BLaER1 (cell line): Measurements from ENCODE around the gene GTF2IRD1.
A peak's percentile ranks its signal among the peaks of the same experiment; 100 is the strongest.

Source experiments
- H3K27ac ChIP-seq: shearing (Covaris generic); formaldehyde crosslinking; 2 replicates; pipeline ENCODE4 v1.8.1; 2022
- H3K27me3 ChIP-seq: shearing (Covaris generic); formaldehyde crosslinking; 2 replicates; pipeline ENCODE4 v1.8.1; 2022
- H3K36me3 ChIP-seq: shearing (Covaris generic); formaldehyde crosslinking; 2 replicates; pipeline ENCODE4 v1.8.1; 2022
- H3K4me1 ChIP-seq: shearing (Covaris generic); formaldehyde crosslinking; 2 replicates; pipeline ENCODE4 v1.8.1; 2022
- H3K4me2 ChIP-seq: shearing (Covaris generic); formaldehyde crosslinking; 2 replicates; pipeline ENCODE4 v1.8.1; 2022
- H3K4me3 ChIP-seq: shearing (Covaris generic); formaldehyde crosslinking; 2 replicates; pipeline ENCODE4 v1.8.1; 2022
- H3K9ac ChIP-seq: shearing (Covaris generic); formaldehyde crosslinking; 2 replicates; pipeline ENCODE4 v1.8.1; 2022
- H3K9me3 ChIP-seq: shearing (Covaris generic); formaldehyde crosslinking; 2 replicates; pipeline ENCODE4 v1.8.1; 2022
- H4K20me1 ChIP-seq: shearing (Covaris generic); formaldehyde crosslinking; 2 replicates; pipeline ENCODE4 v1.8.1; 2022
- Cebpa-rat ChIP-seq: shearing (Covaris generic); IDR thresholded peaks from 2 replicates; pipeline ENCODE4 v1.8.1; 2022

The GTF2IRD1 gene

DNA sequence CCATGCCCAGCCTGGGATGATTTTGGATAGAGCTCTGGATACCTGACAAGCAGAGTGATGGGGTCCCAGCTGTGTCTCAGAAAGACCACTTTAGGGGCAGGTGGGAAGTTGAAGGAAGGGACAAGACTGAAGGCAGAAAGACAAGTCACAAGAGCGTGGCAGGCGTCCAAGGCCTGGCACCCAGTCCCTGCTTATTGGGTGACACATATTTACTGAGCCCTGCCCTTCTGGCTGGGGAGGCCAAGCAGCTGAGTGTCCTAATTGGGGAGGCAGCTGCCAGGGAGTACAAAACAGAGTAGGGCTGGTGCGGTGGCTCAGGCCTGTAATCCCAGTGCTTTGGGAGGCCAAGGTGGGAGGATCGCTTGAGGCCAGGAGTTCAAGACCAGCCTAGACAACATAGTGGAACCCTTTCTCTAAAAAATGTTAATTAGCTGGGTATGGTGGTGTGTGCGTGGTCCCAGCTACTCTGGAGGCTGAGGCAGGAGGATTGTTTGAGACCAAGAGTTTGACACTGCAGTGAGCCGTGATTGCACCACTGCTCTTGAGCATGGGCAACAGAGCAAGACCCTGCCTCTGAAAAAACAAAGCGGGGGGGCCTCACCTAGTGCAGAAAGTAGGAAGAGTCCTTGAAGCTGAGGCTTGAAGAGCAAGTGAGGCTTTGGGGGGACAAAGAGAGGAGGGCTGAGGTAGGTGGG, 150.8 kb downstream of the GTF2IRD1 start:
- H3K9me3 ChIP-seq: no peaks in the 10 kb centered on the region
- TF ChIP-seq Cebpa-rat: no peak
- no peaks in the 10 kb centered on the region for H4K20me1 ChIP-seq
- H3K27me3 ChIP-seq: no peaks in the 10 kb centered on the region
- H3K4me3 ChIP-seq: no peak overlapping the region
- no peak overlapping the region for H3K9ac ChIP-seq
- H3K4me2 ChIP-seq: no peak overlapping the region
- no peak overlapping the region for H3K27ac ChIP-seq
- H3K4me1 ChIP-seq: peaks cover 34% of the 10 kb centered on the region
- peaks cover 40% of the 10 kb centered on the region for H3K36me3 ChIP-seq

DNA sequence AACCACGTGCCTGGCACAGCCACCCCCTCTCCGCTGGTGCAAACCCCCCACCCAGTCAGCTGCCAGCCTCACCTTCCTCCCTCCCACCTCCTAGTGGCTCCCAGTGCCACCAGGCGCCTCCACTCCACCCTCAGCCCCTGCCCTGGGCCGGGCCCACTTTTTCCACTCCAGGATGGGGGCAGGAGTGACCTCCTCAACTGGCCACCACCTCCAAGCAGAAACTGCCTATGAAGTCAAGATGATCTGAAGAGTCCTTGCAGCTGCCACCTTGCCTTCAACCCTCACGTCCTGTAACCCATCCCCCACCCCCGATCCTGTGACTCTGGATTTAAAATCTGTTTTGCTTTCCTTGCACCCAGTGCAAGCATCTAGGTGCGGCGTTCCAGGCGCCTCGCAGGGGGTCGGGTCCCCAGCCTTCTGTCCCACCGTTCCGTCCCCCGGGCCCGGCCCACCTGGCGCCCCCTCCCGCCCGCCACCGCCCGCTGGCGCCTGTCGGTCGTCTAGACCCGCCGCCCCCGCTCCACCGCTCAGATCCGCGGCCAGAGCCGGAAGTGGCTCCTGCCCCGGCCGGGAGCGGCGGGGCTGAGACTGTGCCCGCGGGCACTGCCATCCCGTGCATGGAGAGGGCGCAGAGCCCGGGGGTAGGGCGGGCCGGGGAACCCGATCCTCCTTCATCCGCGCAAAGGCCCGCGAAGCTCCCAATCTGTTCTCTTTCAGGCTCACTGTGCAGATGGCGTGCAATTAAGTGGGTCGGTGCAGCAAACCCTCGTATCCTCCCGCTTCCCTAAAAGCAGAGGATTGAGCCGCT, 152.6 kb downstream of the GTF2IRD1 start:
- peak overlapping the region; percentile 79 for H3K4me2 ChIP-seq
- no peaks in the 10 kb centered on the region for H3K9me3 ChIP-seq
- peak overlapping the region; percentile 19; the same call in 1 of the 2 replicates for H3K27ac ChIP-seq
- peaks cover 33% of the 10 kb centered on the region for H3K4me1 ChIP-seq
- H4K20me1 ChIP-seq: no peaks in the 10 kb centered on the region
- H3K9ac ChIP-seq: peak overlapping the region; percentile 55; the same call in 1 of the 2 replicates
- peak overlapping the region; percentile 60 for H3K4me3 ChIP-seq
- no peak for TF ChIP-seq Cebpa-rat
- peaks cover 21% of the 10 kb centered on the region for H3K36me3 ChIP-seq
- H3K27me3 ChIP-seq: no peaks in the 10 kb centered on the region

DNA sequence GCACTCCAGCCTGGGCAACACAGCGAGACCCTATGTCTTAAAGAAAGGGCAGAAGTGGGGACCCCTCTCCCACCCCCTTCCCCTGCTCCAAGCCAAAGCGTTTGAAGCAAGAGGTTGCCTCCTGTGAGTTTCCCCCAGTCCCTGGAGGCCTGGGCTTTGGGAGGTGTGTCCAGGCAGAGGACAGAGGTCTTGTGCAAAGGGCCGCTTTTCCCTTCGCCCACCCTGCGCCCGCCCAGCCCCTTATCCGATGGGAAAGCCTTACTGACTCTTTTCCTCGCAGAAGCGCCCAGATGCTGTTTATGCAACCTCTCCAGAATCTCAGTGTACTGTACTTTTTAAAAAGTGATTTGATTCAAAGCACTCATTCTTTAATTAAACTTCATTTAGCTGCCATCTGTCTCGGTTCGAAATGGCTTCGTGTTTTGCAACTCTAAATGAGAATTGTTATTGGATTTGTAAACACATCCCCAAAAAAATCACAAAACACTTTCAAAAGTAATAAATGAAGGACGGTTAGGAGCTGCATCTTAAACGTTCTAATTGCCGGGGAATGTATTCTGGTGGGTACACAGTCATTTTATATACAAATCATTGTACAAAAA, 153.3 kb downstream of the GTF2IRD1 start:
- peaks cover 14% of the 10 kb centered on the region for H3K36me3 ChIP-seq
- no peaks in the 10 kb centered on the region for H3K9me3 ChIP-seq
- H3K4me3 ChIP-seq: peak overlapping the region; percentile 60
- no peak for TF ChIP-seq Cebpa-rat
- no peaks in the 10 kb centered on the region for H4K20me1 ChIP-seq
- H3K4me1 ChIP-seq: peaks cover 28% of the 10 kb centered on the region
- peak overlapping the region; percentile 19; the same call in 1 of the 2 replicates for H3K27ac ChIP-seq
- no peaks in the 10 kb centered on the region for H3K27me3 ChIP-seq
- peak overlapping the region; percentile 79 for H3K4me2 ChIP-seq
- H3K9ac ChIP-seq: peak overlapping the region; percentile 55; the same call in 1 of the 2 replicates

DNA sequence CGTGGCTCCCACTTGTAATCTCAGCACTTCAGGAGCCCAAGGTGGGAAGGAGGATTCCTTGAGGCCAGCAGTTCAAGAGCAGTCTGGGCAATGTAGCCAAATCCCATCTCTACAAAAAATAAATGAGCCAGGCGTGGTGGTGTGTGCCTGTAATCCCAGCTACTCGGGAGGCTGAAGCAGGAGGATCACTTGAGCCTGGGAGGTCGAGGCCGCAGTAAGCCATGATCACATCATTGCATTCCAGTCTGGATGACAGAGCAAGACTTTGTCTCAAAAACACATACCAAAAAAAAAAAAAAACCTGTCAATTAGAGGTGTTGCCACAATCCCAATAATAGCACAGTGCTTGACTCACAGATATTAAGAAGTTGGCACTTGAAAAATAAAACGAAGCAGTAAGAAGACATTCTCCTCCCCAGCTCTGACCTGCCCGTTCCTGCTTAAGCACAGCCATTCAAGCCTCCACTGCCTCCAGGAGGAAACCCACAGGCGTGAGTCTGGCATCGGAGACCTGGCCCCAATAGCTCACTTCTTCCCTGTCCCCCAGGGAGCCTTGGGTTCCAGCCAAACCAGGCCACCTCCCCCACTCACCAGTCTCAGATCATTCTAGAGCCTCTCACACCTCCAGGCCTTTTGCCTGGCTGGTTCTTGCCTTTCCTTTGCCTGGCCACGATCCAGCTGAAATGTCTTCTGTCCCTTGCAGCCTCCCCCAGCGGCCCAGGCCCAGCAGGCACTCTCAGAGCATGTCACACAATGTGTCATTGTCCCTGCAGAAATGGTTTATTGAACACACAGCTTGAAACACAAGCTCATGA, 158.5 kb downstream of the GTF2IRD1 start:
- Histone ChIP-seq H3K4me2 (peak overlapping the region; percentile 59), H4K20me1 (no peaks in the 10 kb centered on the region), H3K27me3 (no peaks in the 10 kb centered on the region), H3K36me3 (no peaks in the 10 kb centered on the region), H3K9ac (no peak overlapping the region), H3K4me3 (no peak overlapping the region), H3K27ac (peak overlapping the region; percentile 20; the same call in 1 of the 2 replicates), H3K9me3 (no peaks in the 10 kb centered on the region), H3K4me1 (peaks cover 30% of the 10 kb centered on the region)
- no peak for TF ChIP-seq Cebpa-rat

DNA sequence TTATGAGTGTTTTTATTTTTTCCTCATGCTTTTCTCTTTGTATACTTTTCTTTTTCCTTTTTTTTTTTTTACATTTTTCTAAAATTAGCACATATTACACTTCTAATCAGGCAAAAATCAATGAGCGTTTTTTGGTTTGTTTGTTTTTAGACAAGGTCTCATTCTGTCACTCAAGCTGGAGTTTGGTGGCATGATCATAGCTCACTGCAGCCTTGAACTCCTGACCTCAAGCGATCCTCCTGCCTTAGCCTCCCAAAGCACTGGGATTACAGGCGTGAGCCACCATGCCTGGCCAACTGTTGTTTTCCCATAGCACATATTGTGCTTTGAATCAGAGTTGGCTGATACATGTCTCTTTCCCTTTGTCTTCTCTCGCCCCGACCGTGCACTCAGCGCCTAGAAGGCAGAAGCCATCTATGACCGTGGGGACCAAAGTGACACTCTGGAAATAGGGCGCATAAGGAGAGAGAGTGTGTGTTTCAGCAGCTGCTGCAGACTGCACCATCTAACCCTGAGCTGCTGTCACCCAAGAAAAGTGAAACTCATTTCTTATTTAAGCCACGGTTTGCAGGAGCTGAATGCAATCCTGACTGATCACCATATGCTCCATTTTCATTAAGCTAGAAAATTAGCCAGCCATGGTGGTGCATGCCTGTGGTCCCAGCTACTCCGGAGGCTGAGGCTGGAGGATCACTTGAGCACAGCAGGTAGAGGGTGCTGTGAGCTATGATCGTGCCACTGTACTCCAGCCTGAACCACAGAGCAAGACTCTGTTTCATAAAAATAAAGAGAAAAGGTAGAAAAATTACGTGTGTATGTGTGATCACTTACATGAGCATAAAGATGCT, 162.5 kb downstream of the GTF2IRD1 start:
- H3K9me3 ChIP-seq: no peaks in the 10 kb centered on the region
- H3K4me1 ChIP-seq: peaks cover 55% of the 10 kb centered on the region
- H3K27ac ChIP-seq: peak overlapping the region; percentile 89
- no peaks in the 10 kb centered on the region for H4K20me1 ChIP-seq
- peak overlapping the region; percentile 91 for H3K4me2 ChIP-seq
- H3K4me3 ChIP-seq: no peak overlapping the region
- H3K27me3 ChIP-seq: no peaks in the 10 kb centered on the region
- no peak for TF ChIP-seq Cebpa-rat
- H3K36me3 ChIP-seq: no peaks in the 10 kb centered on the region
- H3K9ac ChIP-seq: no peak overlapping the region; the same call in 1 of the 2 replicates

DNA sequence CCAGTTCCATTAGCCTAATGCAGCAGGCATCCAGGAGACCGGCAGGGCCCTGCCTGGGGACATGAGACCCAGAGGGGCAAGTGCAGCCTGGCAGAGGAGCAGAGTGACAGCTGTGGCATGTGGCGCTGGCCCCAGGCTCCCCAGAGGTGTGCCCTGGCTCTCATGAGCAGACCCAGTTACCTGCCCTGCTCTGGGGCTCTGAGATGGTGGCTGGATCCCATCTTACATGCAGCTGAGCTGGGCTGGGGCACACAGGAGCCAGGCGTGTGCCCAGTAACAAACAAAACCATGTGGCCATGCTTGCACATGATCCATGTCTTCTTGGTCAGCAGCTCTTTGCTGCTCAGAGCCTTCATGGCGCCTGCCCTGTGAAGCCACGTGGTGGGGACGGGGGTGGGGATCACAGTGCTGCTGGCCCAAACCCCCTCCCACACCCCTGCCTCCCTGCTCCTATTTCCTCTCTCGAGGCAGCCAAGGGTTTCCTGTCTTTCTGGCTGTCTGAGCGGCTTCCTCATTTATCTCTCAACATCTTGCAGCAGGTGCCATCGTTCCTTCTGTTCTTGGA, 163.6 kb downstream of the GTF2IRD1 start:
- H3K27ac ChIP-seq: peak overlapping the region; percentile 89
- TF ChIP-seq Cebpa-rat: no peak
- peak overlapping the region; percentile 38 for H3K4me3 ChIP-seq
- no peaks in the 10 kb centered on the region for H4K20me1 ChIP-seq
- H3K4me1 ChIP-seq: peaks cover 51% of the 10 kb centered on the region
- no peaks in the 10 kb centered on the region for H3K27me3 ChIP-seq
- no peaks in the 10 kb centered on the region for H3K36me3 ChIP-seq
- peak overlapping the region; percentile 51 for H3K9ac ChIP-seq
- H3K4me2 ChIP-seq: peak overlapping the region; percentile 91
- no peaks in the 10 kb centered on the region for H3K9me3 ChIP-seq

- Histone ChIP-seq H3K36me3 (no peaks in the 10 kb centered on the region), H3K27ac (no peak overlapping the region), H3K27me3 (no peaks in the 10 kb centered on the region), H3K9me3 (no peaks in the 10 kb centered on the region), H3K9ac (no peak overlapping the region), H4K20me1 (no peaks in the 10 kb centered on the region), H3K4me3 (no peak overlapping the region), H3K4me1 (peaks cover 44% of the 10 kb centered on the region), H3K4me2 (no peak overlapping the region)
- TF ChIP-seq Cebpa-rat: no peak
These were observed 165.6 kb downstream of the GTF2IRD1 start for GRCh38 chr7:74619235-74619860.

GRCh38 chr7:74622228-74622749, 168.6 kb downstream of the GTF2IRD1 start:
- Histone ChIP-seq H3K27ac (no peak overlapping the region), H3K4me3 (no peak overlapping the region), H3K27me3 (no peaks in the 10 kb centered on the region), H3K9ac (no peak overlapping the region), H3K4me2 (no peak overlapping the region), H3K36me3 (no peaks in the 10 kb centered on the region), H3K9me3 (no peaks in the 10 kb centered on the region), H4K20me1 (no peaks in the 10 kb centered on the region), H3K4me1 (peaks cover 45% of the 10 kb centered on the region)
- no peak for TF ChIP-seq Cebpa-rat
